Nephron (organoid): ENCODE measurements around the gene MICAL3.
A peak's percentile ranks its signal among the peaks of the same experiment; 100 is the strongest.

Source experiments
- H3K27ac Mint-ChIP-seq, 3 experiments: 2 replicates each; pipeline ENCODE4 v1.8.0; 2020; ENCODE audit warnings: mixed read lengths in 3 of 3, mild to moderate bottlenecking in 2 of 3, moderate library complexity in 1 of 3
- H3K27me3 Mint-ChIP-seq: 2 replicates; pipeline ENCODE4 v1.8.0; 2021; ENCODE audit warnings: low read depth, mild to moderate bottlenecking, moderate library complexity, mixed read lengths
- H3K36me3 Mint-ChIP-seq: 2 replicates; pipeline ENCODE4 v1.8.0; 2020; ENCODE audit warnings: low read depth, mixed read lengths
- H3K4me1 Mint-ChIP-seq: 2 replicates; pipeline ENCODE4 v1.8.0; 2020; ENCODE audit warnings: mixed read lengths
- H3K4me3 Mint-ChIP-seq, 3 experiments: 2 replicates each; pipeline ENCODE4 v1.8.0; 2020; ENCODE audit warnings: mild to moderate bottlenecking in 3 of 3, mixed read lengths in 3 of 3, moderate library complexity in 2 of 3
- H3K9me3 Mint-ChIP-seq: 2 replicates; pipeline ENCODE4 v1.8.0; 2020; ENCODE audit warnings: mixed read lengths
- TF ChIP-seq, protein P1 (sequence below), 3 experiments: fragments of 200-600 bp; sonication (generic); IDR thresholded peaks; one replicate each; pipeline ENCODE4 v1.5.0; 2021; ENCODE audit warnings: antibody characterized with exemption in 3 of 3; ENCODE audit not compliant: unreplicated experiment in 3 of 3

MICAL3 gene

DNA sequence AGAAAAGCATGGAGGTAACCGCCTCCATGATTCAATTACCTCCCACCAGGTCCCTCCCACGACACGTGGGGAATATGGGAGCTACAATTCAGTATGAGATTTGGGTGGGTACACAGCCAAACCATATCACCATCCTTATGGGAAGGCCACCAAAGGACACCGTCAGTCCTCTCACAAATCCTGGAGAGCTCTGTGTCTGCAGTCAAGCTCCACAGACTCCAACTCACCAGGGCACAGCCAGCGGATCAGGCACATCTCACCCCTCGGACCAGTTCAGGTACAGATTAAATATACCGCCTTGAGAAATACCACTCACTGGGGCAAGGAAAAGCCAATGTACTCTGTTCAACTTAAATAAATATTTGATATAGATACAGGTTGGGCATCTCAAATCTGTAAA lies 100.3 kb downstream of the MICAL3 start:
- Mint-ChIP-seq H3K27ac (peak overlapping the region in 1 of 3 experiments; percentile 90), H3K4me3 (peak overlapping the region in 1 of 3 experiments; percentile 34)
- TF ChIP-seq, protein P1, sequence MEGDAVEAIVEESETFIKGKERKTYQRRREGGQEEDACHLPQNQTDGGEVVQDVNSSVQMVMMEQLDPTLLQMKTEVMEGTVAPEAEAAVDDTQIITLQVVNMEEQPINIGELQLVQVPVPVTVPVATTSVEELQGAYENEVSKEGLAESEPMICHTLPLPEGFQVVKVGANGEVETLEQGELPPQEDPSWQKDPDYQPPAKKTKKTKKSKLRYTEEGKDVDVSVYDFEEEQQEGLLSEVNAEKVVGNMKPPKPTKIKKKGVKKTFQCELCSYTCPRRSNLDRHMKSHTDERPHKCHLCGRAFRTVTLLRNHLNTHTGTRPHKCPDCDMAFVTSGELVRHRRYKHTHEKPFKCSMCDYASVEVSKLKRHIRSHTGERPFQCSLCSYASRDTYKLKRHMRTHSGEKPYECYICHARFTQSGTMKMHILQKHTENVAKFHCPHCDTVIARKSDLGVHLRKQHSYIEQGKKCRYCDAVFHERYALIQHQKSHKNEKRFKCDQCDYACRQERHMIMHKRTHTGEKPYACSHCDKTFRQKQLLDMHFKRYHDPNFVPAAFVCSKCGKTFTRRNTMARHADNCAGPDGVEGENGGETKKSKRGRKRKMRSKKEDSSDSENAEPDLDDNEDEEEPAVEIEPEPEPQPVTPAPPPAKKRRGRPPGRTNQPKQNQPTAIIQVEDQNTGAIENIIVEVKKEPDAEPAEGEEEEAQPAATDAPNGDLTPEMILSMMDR (IDR thresholded peaks at IDR 0.05; ENCODE audit: unreplicated experiment in 3 of 3) = no peak

GRCh38 chr22:17922925-17923903 lies 101.1 kb downstream of the MICAL3 start:
- Mint-ChIP-seq H3K36me3 (no peaks in the 10 kb centered on the region), H3K27me3 (no peaks in the 10 kb centered on the region), H3K27ac (peak overlapping the region in 2 of 3 experiments; percentile 90 to 91), H3K9me3 (no peaks in the 10 kb centered on the region), H3K4me1 (peaks cover 88% of the 10 kb centered on the region), H3K4me3 (peak overlapping the region in 2 of 3 experiments; percentile 26 to 31)
- TF ChIP-seq, protein P1 (IDR thresholded peaks at IDR 0.05; ENCODE audit: unreplicated experiment in 3 of 3) = no peak

More for the DNA sequence above, 100.3 kb downstream of the MICAL3 start:
- Mint-ChIP-seq H3K9me3 (no peaks in the 10 kb centered on the region), H3K4me1 (peaks cover 91% of the 10 kb centered on the region), H3K36me3 (no peaks in the 10 kb centered on the region), H3K27me3 (no peaks in the 10 kb centered on the region)

GRCh38 chr22:17921871-17922821 lies 102.2 kb downstream of the MICAL3 start:
- Mint-ChIP-seq H3K27me3 (no peaks in the 10 kb centered on the region), H3K9me3 (no peaks in the 10 kb centered on the region), H3K36me3 (no peaks in the 10 kb centered on the region), H3K27ac (peak overlapping the region in 2 of 3 experiments; percentile 90 to 91), H3K4me1 (peaks cover 79% of the 10 kb centered on the region), H3K4me3 (peak overlapping the region in 1 of 3 experiments; percentile 13)
- TF ChIP-seq, protein P1 (IDR thresholded peaks at IDR 0.05; ENCODE audit: unreplicated experiment in 3 of 3) = no peak

DNA sequence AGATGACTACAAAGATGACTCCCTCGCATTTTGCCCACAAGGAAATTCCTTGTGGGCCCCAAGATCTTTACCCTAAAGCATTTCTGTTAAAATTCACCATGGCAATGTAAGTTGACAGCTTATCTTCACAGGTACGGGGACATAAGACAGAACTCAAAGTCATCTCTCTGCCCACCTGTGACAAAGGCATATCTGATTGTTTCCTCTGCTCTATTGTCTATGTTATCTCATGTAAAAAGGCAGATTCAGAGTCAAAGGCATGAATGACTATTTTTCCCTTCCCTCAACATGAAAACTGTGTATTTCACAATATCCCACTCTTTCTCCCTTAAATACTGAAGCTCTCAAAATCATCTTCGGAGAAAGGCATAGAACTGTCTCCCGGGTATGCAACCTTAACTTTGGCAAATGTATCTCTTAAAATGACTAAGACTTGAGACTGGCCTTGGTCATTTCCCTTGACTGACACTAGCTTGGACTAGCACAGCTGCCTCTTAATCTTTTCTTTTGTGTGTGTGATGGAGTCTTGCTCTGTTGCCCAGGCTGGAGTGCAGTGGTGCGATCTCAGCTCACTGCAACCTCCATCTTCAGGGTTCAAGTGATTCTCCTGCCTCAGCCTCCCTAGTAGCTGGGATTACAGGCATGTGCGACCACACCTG lies 103.2 kb downstream of the MICAL3 start:
- no peaks in the 10 kb centered on the region for H3K36me3 Mint-ChIP-seq
- H3K27ac Mint-ChIP-seq = peak overlapping the region in 1 of 3 experiments; percentile 67
- H3K9me3 Mint-ChIP-seq = no peaks in the 10 kb centered on the region
- H3K27me3 Mint-ChIP-seq = no peaks in the 10 kb centered on the region
- no peak overlapping the region for H3K4me3 Mint-ChIP-seq
- TF ChIP-seq, protein P1 (IDR thresholded peaks at IDR 0.05; ENCODE audit: unreplicated experiment in 3 of 3) = no peak
- peaks cover 69% of the 10 kb centered on the region for H3K4me1 Mint-ChIP-seq

DNA sequence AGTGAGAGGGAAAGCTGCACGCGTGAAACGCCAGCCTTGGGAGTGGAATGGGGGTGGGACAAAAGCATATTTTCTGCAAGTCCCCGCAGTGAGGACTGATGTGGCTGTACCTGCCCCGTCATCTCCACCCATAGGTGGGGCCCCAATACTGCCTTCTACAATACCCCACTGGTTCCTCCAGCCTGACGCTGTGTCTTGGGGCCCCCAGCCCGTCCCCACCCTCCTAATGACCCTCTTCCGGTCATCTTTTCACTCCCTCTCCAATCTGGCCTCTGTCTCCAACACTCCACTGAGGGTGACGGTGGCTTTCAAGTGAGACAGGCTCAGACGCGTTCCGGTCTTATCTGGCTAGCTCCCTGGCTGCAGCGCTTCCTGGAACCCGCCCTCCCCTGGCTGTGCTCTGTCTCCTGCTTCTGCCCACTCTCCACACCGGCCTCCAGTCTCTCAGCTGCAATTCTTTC lies 104.2 kb downstream of the MICAL3 start:
- Mint-ChIP-seq H3K4me1 (peaks cover 60% of the 10 kb centered on the region), H3K27ac (peak overlapping the region in 2 of 3 experiments; percentile 31 to 87), H3K36me3 (no peaks in the 10 kb centered on the region), H3K27me3 (no peaks in the 10 kb centered on the region), H3K9me3 (no peaks in the 10 kb centered on the region), H3K4me3 (peak overlapping the region in 2 of 3 experiments; percentile 5 to 9)
- TF ChIP-seq, protein P1 (IDR thresholded peaks at IDR 0.05; ENCODE audit: unreplicated experiment in 3 of 3) = no peak
